Skin epidermis (tissue), 12 donors: ENCODE results near the gene ADRM1.
A peak's percentile ranks its signal among the peaks of the same experiment; 100 is the strongest.

Source experiments
- H3K27ac ChIP-seq, 21 experiments: fragments of 200-600 bp; sonication (generic) in 11 of 21; one replicate each; pipeline ENCODE4 v1.5.0; 2020; ENCODE audit warnings: mild to moderate bottlenecking in 3 of 21, inconsistent platforms in 2 of 21, moderate library complexity in 2 of 21
- H3K4me3 ChIP-seq, 7 experiments: fragments of 200-600 bp; sonication (generic) in 2 of 7; one replicate each; pipeline ENCODE4 v1.5.0; 2020; ENCODE audit warnings: inconsistent platforms in 2 of 7, mild to moderate bottlenecking in 2 of 7, moderate library complexity in 1 of 7

Gene ADRM1

DNA sequence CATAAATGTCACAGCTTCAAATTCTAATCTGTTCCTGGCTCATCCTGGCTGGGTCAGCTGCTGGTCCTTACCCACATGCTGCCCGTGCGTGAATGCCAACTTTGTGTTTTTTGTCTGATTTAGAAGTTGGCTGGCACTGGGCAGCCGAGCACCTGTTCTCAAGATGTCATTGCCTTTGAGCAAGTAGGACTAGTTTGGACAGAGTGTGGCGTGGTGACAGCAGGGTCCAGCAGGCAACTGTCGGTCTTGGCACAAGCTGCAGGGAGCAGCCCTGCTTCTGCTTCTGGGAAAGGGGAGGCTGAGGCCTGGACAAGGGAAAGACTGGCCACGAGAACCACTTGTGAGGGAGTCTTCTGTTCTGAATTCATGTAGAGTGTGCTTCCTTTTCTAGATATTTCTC is 26.4 kb upstream of the ADRM1 start:
- H3K27ac ChIP-seq = no peak overlapping the region

DNA sequence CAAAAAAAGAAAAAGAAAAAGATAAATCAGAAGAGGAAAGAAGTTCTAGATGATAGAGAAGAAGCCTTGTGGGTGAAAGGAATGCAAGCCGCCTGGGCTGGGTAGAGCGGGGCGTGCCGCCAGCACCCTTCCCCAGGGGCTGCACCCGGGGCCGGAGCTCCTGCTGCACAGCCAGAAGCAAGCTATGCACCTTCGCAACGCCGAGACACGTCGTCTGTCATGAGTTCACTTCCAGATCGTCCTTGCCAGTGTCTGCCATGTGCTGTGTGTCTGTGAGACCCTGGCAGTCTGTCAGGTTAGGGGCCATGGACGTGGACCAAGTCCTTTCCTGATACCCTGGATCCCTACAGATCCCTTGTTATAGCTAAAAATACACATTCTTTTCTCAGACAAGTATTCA is 25.5 kb upstream of the ADRM1 start:
- no peak overlapping the region for H3K4me3 ChIP-seq
- H3K27ac ChIP-seq = no peak overlapping the region

More for the DNA sequence above, 26.4 kb upstream of the ADRM1 start:
- no peak overlapping the region for H3K4me3 ChIP-seq

DNA sequence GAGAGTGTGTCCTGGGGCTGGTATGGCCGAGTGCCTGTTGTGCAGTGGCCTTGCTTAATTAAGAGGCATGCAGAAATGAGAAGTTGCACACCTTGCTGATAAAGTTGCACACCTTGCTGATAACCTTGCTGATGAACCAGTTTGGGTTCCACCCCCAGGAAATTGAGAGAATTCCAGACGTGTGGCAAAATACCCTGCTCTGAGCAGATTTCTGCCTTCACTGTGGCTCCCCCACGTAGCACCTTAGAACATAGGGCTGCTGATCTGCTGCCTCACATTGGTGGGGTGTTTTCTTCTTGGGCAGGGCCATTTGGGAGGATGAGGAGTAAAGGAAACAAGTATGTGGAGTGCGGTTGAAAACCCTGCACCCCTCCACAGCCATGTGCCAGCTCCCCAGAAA is 22.5 kb upstream of the ADRM1 start:
- no peak overlapping the region for H3K4me3 ChIP-seq
- no peak overlapping the region for H3K27ac ChIP-seq

DNA sequence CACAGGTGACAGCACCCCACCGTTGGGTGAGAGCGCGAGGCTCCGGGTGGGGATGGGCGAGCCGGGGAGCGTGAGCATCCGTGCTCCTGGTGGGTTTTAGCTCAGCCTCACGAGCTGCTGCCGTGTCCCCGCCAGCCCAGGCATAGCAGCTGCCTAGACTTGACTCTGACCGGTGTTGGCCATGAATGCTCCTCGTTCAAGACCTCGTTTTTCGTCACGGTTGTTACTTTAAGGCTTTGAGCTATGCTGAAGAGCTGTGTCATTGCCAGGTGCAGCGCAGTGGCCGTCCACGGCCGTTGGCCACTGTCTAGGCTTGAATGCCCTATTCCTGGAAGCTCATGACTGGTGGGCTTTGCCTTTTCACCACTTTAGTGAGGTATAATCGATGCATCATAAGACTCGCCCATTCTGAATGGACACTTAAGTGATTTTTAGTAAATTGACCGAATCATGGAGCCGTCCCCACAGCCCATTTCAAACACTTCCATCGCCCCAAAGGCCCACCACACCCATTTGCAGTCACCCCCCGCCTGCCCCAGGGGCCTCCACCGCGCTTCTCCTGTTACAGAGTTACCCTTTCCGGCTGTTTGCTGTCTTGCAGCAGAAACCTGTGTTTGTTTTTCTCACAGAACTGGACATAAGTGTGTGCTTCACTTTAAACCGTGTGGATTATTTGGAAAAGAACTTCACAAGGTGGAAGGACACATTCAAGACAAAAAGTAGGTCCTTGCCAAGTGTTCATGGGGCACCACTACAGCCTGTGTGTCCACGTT is 21.4 kb upstream of the ADRM1 start:
- Histone ChIP-seq H3K4me3 (no peak overlapping the region), H3K27ac (no peak overlapping the region)

DNA sequence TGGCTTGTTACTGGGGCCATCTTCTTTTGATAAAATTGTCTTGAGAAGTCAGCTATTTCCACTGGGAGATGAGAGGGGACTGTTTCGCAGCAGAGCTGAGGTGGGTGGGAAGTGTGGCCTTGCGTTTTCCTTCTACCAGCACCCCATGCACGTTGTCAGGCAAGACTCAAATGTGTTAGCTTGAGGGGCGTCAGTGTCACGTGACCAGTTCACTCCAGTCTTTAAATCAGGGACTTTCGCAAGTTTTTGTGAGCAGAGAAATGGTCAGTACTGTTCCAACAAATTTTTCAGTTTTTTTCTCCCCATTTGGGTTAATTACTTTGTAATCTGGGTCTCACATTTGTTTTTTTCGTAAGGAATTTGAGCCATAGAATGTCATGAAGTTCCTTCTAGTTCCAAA is 20.7 kb upstream of the ADRM1 start:
- no peak overlapping the region for H3K27ac ChIP-seq
- no peak overlapping the region for H3K4me3 ChIP-seq

DNA sequence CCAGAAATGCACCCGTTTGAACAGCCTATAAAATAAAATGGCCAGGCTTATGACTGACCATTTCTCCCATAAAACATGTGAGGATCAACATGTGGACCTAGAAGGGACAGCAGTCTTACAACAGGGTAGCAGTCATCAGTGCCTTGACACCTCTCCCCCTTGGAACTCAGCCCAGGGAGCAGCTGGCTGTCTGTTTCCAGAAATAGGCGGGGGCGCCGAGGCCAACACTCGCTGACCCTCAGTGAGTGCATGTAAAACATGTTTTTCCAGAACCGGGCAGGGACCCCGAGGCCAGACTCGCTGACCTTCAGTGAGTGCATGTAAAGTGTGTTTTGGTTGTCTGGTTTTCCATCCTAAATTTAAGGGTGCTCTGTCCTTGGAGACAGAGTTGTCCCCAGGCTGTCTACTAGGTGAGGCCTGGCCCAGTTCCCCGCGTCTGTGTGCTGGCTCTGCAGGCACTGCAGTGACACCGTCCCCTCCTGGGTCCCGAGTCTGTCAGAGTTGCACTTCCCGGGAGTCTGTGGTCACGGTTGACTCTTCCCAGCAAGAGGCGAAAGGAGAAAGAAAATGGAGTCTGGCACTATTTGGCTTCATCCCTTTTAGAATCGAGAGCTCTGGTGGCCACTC is 19.8 kb upstream of the ADRM1 start:
- Histone ChIP-seq H3K27ac (no peak overlapping the region), H3K4me3 (no peak overlapping the region)

DNA sequence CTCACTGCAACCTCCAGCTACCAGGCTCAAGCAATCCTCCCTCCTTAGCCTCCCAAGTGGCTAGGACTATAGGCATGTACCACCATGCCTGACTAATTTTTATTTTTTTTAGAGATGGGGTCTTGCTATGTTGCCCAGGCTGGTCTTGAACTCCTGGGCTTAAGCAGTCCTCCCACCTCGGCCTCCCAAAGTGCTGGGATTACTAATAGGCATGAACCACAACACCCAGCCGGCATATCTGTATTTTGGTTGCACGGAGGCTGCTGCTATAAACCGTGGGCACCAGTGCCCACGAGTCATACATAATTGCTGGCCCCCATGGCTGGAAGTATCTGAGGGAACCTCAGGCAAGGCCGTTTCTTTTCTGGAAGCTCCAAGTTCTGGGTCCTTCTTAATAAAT is 18.3 kb upstream of the ADRM1 start:
- Histone ChIP-seq H3K27ac (peak overlapping the region in 1 of 21 experiments; percentile 70), H3K4me3 (no peak overlapping the region)

DNA sequence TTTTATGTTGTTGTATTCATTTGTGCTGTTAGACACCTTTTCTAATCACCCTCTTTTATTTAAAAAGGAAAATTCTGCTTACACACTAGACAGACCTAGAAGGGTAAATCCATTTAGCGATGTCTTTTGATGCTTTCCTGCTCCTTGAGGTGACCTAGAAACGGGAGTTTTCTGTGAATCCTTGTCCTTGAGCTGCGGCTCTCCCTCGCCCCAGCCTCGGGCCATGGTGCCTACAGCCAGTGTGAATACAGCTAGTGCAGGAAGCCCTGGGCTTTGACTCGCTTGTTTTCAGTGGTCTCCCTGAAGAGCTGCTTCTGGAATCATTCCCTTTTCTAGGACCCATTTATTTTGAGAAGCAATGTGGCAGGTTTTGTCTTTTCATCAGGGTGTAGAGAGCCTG is 17.6 kb upstream of the ADRM1 start:
- Histone ChIP-seq H3K4me3 (no peak overlapping the region), H3K27ac (peak overlapping the region in 5 of 21 experiments; percentile 5 to 70 (median 50))

DNA sequence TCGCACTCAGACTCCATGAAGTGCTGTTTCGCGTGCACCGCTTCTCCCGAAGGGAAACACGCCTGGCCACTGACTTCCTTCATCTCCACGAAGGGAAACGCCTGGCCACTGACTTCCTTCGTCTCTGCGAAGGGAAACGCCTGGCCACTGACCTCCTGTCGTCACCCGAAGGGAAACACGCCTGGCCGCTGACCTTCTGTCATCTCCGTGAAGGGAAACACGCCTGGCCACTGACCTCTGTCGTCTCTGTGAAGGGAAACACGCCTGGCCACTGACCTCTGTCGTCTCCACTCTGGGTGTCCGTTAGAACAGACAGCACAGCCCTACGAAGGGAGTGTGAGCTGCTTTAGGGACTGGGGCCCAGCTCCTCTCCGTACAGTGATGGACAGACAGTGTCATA is 17.1 kb upstream of the ADRM1 start:
- H3K27ac ChIP-seq = peak overlapping the region in 5 of 21 experiments; percentile 23 to 74 (median 49)
- H3K4me3 ChIP-seq = no peak overlapping the region

DNA sequence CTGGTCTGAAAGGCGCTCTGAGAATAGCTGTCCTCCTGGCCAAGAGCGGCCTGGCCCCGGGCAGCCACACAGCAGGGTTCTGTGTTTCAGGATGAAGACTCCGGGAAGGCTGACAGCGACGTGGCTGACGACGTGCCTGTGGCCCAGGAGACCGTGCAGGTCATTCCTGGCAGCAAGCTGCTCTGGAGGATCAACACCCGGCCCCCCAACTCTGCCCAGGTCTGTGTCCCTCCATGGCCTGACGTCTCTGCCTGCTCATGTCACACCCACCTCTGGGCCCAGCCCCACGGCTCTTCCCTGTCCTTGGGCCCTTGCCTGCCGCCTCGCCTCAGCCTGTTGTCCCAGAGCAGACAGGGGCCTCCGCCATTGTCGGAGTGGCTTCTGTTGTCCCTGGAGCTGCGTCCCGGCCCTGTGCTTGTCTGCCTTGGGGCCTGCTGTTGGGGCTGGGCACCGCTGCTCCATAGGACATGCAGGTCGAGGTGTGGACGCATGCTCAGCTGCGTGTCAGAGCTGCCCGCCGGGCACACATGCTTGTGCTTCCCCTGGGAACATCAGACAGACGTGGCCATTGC is 16.2 kb upstream of the ADRM1 start:
- no peak overlapping the region for H3K4me3 ChIP-seq
- peak overlapping the region in 10 of 21 experiments; percentile 23 to 74 (median 46) for H3K27ac ChIP-seq

DNA sequence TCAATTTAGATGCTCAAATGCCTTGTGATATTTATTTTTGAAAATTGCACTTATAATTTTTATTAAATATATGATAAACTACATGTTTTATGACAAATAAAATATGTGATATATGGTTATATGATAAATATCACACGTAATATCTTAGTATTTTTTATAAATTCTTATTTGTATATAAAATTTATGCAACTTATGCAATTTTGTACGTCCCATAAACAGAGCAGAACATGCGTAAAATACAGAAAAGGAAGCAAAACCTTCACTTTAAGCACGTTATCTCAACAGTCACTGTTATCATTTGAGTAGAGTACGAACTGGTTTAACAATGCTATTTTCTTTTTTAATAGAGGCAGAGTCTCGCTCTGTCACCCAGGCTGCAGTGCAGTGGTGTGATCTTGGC is 15.7 kb upstream of the ADRM1 start:
- H3K27ac ChIP-seq = peak overlapping the region in 4 of 21 experiments; percentile 12 to 74 (median 46)
- H3K4me3 ChIP-seq = no peak overlapping the region

DNA sequence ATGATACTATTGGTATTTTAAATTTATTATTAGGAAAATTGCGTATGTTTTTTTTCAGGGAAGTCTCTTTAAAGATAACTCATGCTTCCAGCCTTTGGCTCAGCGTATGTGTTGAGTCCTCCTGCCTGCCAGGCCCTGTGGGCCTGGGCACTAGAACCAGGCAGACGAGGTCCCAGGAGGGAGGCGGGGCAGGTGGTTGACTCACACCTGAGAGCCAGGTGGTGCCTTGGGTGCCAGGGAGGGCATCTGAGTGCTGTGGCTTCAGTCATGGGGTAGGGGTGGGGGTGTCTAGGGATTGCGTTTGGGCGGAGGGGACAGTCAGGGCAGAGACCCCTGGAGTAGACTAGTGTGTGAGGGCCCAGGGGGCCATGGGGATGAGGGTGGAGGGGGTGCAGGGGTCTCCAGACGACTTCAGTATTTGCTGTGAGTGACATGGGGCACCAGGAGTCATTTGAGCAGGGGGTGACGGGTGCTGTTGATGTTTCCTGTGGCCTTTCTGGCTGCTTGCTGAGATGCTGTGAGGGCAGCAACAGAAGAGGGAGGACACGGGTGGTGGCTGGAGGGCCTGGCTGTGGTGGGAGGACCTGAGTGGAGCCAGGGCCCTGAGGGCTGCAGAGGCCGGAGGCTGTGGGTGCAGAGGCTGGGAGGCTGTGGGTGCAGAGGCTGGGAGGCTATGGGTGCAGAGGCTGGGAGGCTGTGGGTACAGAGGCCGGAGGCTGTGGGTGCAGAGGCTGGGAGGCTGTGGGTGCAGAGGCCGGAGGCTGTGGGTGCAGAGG is 14.8 kb upstream of the ADRM1 start:
- no peak overlapping the region for H3K4me3 ChIP-seq
- H3K27ac ChIP-seq = peak overlapping the region in 3 of 21 experiments; percentile 12 to 42 (median 22)

DNA sequence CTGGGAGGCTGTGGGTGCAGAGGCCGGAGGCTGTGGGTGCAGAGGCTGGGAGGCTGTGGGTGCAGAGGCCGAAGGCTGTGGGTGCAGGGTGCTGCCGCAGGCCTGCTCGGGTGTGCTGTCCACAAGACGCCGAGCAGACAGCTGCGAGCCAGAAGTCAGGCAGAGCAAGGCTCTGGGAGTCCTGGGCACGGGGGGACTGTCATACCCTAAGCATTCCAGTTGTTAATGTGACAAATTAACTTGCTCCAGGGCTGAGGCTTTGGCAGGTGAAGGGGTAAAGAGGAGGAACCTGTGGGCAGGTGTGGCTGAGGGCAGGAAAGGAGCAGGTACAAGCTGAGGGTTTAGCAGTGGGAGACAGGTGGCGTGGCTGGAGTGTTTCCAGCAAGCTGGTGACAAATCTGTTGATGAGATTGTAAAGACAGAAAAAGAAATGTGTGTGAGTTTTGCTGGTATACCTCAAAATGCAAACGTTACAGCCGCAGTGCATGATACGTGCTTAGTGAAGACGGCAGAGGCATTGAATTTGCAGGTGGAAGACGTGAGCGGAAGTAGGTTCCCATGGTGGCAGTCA is 14.2 kb upstream of the ADRM1 start:
- Histone ChIP-seq H3K27ac (no peak overlapping the region), H3K4me3 (no peak overlapping the region)

DNA sequence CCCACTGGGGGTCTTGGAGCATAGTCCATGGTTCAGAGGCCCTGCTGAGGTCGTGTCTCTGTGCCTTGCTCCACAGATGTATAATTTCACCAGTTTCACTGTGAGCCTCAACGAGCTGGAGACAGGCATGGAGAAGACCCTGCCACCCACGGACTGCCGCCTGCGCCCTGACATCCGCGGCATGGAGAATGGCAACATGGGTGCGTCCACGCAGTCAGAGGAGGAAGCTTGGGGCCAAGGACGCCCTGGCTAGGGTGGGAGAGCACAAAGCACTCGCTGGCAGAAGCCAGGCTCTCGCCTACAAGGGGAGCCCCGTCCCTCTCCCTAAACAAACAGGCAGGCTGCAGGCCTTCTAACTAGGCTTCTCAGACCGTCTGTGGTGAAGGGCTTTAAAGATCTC is 13.7 kb upstream of the ADRM1 start:
- Histone ChIP-seq H3K4me3 (no peak overlapping the region), H3K27ac (no peak overlapping the region)

DNA sequence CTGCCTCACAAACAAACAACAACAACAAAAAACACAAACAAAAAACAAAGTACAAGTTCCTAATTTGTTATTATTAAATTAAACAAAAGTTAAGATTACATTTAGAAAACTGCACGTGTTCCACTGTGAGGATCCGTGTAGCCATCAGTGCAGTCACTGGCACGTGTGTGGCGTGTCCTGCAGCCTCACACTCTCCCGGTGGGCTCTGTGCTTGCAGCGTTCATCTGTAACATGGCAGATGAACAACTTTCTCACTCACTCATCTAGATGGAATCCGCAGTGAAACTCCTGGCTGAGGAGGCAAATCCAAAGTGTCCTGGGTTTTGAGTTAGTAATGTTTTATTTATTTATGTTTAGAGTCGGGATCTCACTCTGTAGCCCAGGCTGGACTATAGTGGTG is 12.9 kb upstream of the ADRM1 start:
- H3K4me3 ChIP-seq = no peak overlapping the region
- no peak overlapping the region for H3K27ac ChIP-seq

DNA sequence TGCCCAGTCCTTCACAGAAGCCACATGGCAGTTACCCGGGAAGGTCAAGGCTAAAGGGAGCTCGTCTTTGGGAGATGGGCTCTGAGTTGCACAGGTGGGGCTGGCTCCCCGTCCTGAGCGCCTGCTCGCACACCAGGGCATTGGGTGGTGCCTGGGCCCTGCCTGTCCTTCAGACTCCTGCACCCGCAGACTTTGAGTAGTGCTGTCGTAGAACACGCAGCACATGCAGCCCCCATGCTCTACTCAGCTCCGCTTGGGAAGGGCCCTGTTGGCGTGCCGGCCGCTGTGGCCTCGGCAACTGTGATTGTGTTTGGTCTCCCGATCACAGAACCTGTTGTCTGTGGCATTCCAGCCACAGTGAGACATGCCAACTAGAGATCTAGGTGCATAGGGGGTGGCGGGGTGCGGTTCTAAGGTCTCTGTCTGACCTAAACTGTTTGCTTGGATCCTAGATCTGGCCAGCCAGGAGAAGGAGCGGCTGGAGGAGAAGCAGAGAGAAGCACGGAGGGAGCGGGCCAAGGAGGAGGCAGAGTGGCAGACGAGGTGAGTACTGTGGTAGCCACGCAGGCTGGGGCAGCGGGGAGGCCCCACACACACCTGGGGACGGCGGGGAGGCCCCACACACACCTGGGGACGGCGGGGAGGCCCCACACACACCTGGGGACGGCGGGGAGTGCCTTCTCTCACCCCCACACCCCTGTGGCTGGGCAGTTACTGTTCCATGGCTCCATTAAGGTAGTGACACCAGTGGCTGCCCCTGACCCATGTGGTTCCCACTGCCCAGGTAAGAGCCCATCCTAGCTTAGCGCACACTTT is 11.3 kb upstream of the ADRM1 start:
- no peak overlapping the region for H3K4me3 ChIP-seq
- peak overlapping the region in 1 of 21 experiments; percentile 20 for H3K27ac ChIP-seq

DNA sequence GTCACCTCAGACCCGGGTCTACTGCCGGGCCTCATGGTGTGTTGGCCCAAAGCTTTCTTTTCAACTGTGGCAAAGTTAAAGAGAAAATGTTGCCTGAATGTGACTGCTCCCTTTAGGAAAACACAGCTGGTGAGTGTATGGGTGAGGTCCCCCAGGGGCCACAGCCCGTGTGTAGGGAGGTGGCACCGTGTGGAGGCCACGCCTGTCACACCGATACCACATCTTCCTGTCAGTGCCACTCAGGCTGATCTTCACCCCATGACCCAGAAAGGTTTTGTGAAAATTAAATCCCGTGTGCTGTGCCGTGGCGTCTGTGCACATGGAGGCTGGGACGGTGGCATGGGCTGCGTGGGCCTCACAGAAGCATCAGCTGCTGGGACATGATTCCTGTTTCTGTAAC is 10.7 kb upstream of the ADRM1 start:
- H3K4me3 ChIP-seq = no peak overlapping the region
- peak overlapping the region in 1 of 21 experiments; percentile 20 for H3K27ac ChIP-seq

DNA sequence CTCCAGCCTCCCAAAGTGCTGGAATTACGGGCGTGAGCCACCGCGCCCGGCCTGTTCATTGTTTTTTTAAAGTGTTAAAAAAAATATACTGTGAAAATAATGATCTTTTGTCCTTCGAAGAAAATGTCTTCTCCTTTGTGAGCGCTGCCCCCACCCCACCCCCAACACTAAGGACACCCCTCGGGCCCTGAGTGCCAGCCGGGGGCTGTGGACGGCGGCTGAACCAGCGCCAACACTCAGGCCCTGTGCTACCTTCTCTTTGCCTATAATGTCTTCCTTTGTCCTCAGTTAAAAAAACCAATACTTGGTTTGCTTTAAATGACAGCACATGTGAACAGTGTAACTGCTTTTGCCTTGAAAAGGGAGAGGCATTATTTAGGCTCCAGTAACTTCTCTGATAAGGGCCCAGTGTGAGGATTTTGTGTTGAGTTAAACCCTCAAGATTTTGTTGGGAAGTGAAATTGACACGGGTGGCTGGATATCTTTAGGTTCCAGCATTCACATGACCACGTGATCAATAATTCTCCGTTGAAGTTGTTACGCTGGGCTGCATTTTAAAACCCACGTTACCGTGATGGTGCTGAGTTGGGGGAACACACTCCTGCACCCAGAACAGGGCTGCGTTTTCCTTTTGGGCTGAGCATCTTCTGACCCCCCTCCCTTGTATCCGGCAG is 9.5 kb upstream of the ADRM1 start:
- no peak overlapping the region for H3K4me3 ChIP-seq
- no peak overlapping the region for H3K27ac ChIP-seq

DNA sequence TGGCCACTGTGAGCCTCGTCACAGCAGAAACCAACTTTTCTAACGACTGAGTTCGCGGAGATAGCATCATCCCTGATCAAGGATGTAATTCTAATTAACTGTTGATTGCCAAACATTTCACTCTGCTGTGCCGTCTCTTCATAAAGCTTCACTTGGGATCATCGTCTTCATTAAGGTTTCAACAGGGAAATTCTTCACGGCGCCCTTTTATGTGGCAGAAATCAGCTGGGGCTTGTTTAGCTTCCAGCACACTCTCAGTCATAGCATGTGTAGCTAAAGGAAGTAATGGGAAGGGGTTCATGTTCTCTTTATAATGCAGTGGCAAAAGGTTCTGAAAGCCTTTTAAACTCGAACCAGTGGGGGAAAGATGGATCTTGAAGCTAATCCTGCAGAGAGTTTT is 8.9 kb upstream of the ADRM1 start:
- Histone ChIP-seq H3K4me3 (no peak overlapping the region), H3K27ac (no peak overlapping the region)
